NCI-H2196 (cell line): Measurements from ENCODE around the gene GLA.

ENCODE experiments used
- DNase-seq: peaks from one replicate; lab custom pipeline; 2025; ENCODE audit not compliant: unreplicated experiment; lab: John Stamatoyannopoulos, UW

Gene GLA

DNA sequence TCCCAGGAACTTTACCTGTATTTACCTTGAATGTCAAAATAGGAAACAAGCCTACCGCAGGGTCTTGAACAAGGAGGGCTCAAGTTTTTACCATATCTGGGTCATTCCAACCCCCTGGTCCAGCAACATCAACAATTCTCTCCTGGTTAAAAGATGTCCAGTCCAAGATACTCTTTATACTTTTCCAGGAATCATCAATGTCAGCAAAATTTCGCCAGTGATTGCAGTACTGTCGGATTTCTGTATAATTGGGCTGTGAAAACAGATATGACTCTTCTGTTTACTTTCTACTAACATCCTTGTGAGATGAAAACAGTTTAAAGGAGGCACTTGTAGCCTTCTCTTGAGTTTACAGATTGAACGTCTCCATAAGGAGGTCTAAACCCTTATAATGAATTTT is 9.0 kb downstream of the GLA start:
- DNase-seq = no peak

DNA sequence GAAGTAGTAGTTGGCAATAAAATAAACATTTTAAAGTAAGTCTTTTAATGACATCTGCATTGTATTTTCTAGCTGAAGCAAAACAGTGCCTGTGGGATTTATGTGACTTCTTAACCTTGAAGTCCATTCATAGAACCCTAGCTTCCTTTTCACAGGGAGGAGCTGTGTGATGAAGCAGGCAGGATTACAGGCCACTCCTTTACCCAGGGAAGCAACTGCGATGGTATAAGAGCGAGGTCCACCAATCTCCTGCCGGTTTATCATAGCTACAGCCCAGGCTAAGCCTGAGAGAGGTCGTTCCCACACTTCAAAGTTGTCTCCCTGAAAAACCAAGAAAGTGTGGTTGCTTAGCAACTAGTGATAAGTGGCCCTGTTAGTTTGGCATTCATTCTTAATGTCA is 9.9 kb downstream of the GLA start:
- no peak for DNase-seq

DNA sequence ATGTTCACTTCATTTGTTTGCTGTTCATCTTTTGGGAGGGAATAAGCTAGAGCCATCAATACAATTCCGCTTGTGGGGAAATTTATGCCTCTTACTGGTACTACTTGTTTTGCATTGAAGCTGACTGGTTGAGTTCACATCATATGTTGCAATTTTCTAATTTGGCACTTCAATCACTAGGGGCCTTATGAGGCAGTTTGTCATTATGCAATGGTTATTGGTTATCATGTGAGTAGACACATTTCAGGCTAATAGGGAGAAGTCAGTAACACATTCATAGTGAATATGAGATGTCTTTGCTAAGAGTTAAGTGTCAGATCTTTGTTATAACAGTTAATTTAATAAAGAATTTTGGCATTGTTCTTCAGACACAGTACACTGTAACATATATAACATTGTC is 11.9 kb downstream of the GLA start:
- no peak for DNase-seq

DNA sequence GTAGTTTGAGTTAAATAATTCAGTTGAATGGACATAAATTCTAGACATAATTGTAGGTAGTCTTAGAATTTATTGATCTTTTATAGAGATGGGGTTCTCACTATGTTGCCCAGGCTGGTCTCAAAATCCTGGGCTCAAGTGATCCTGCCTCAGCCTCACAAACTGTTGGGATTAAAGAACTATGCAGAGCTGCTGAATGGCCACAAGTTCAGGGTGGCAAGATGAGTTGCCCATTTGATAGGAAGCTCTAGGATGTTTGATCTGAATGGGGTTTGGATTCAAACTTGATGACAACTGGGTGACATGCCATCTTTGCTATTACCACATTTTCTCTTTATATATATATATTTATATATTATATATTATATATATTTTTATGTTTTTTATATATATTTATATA is 13.4 kb downstream of the GLA start:
- no peak for DNase-seq

DNA sequence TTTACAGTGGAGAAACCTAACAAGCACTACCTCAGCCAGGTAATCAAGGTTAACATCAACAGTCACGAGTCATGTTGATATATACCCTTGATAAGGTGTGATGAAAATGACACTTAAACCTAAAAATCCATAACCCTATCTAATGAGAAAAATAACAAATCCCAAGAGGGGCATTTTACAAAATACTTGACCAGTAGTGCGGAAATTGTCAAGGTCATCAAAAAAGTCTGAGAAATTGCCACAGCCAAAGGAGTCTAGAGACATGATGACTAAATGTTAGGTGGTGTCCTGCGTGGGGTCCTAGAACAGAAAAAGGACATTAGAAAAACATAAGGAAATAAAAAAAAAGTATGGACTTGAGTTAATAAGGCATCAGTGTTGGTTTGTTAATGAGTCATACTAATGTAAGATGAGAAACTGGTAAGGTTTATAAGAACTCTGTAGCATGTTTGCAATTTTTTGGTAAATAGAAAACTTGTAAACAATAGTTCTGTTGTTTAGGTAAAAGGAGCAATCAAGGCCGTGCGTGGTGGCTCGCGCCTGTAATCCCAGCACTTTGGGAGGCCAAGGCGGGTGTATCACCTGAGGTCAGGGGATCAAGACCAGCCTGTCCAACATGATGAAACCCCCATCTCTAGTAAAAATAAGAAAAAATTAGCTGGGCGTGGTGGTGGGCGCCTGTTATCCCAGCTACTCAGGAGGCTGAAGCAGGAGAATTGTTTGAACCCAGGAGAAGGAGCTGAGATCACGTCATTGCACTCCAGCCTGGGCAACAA is 14.0 kb downstream of the GLA start:
- DNase-seq = no peak

DNA sequence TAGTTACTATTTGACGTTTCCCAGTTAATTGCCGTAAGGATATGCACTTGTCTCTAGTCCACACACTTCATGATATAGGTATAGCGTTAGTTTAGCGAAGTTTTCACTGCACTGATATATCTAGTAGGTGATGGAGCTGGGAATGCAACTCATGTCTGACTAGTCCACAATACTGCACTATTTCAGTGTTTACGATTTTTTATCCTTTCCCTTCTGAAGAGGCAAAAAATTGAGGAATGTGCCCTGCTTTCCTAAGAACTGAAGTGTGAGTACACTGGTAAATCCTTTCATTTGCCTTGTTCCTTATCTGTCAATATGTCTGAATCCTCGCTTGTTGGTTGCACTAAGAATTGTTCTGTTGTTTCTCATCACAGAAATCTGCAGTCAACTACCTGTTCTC is 15.9 kb downstream of the GLA start:
- no peak for DNase-seq

DNA sequence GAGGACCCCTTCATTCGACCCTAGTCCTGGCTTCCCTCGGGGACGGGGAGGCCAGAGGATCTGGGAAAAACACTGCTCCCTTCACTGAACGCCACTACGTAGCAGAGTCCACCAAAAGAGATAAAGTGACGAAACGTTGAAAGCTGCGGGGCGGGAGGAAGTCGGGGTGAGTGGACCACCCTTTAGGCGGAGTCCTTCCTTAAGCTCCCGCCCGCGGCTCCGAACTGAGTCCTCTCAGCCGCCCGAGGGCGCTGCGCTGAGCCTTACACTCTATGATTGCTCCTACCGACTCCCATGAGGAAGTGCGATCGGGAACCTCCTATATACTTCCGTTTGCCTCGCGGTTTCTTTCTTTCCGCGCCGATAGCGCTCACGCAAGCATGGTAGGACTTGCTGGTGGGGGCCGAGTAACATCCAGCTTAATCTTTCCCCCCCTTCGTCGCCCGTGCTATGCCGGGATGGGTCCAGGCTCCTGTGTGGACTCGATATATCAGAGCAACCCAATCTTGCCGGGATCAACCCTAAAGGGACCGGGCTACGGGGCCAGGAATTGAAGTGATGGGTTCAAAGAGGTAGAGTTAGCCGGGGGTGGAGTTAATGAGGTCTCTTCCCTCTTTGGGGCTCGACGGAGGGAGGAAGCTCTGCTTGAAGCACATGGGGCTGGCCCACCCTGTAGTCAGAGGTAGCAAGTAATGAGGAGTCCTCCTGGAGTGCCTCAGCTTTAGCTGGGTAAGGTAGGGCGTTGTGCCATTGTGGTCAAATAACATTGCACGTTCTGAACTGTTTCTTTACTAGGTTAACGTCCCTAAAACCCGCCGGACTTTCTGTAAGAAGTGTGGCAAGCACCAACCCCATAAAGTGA is 16.8 kb downstream of the GLA start, which contains the start of gene RPL36A:
TSS of gene RPL36A (plus strand) at position 348 of the 862 bp plus-strand sequence. CDS start at position 381, 33 bp downstream.
- peak; percentile 82 for DNase-seq

DNA sequence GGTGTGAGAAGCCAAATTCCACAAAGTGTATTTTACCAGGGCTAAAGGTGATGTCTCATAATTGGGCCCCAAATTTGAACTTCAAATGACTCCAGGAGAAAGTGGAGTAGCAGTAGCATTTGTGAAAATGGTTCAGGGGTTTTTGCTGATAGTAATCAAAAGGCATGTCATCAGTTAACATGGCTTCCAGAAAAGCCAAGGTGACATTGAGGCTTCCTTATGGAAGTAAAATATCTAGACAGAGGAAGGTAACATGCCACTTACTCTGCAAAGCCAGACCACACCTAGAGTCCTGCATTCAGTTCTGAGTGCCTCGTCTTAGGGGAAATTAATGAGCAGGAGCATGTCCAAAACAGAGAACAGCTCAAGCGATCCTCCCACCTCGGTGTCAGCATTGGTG is 19.1 kb downstream of the GLA start:
- no peak for DNase-seq

DNA sequence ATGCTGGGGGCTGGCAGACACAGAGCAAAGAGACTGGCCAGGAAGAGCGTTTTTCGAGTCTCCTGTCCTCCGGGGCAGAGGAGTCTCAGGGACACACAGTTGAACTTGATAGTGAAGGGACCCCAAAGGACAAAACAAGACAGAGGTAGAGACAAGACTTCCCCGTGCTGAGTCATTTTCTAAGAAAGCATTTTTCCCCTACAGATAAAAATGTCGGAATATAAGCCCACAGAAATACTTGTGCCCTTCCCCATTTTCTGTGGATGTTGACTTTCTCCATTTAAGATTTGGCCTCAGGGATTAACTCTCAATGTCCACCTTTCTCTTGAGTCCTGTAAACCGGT is 21.2 kb downstream of the GLA start:
- DNase-seq = no peak

DNA sequence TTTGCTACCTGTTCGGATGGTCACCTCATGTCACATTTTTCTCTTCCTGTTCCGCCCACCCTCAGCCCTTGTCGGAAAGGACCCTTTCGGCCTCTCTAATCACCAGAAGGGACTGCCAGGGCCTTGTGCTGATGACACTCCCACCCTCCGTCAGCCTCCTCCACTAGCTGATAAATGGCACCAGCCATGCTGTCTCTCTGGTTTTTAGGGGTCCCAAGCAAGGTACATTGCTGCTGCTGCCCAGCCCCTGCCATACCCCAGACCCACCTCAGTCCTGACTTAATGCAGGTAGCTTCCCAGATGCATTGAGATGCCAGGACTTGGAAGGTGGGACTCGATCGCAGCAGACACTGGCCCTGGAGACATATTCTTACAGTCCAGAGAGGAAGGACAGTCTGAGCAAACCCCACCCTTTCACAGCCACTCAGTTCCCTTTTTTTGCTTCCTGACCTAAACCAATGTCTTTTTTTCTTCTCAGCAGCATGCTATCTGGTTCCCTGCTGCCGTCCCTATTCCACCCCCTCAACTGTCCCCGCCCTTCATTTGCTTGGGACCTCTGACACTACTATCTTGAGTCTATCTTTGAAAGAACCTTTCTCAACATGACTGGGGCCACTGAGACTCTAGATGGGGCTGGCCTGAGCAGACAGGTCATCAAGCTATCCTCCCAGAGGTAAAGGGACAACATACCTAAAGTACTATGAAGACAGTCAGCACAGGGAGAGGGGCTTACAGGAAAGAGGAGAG is 21.8 kb downstream of the GLA start, which contains the start of gene BTK:
TSS of gene BTK (minus strand) at position 397 of the 747 bp plus-strand sequence. CDS start 10,907 bp downstream, outside the sequence.
- DNase-seq = no peak

DNA sequence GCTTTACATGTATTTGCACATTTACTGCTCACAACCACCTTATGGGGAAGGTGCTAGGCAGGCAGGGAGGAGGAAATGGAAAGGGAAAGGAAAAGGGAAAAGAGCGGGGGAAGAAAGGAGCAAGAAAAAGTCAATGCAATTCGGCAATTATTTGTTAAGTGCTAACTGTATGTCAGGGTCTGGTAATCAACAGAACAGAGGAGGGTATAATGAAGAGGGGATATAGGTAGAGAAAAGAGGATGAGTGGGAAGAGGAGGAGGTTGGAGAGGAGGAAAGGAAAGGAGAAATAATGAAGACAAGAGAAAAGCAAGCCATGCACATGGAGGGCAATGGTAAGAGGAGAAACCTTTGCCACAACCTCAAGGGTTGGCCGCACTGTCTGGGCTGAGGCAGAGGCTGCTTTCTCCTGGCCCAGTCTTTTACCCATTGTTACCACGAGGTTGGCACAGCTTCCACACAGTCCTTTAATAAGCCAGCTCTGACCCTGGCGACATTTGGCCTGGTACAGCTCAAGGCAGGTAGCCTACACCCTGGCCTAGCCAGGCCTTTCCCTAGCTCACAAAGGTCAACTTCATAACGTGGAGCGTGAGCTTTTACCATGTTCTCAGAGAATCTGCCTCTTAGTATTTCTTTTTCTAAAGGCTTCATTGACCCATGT is 22.6 kb downstream of the GLA start:
- no peak for DNase-seq

DNA sequence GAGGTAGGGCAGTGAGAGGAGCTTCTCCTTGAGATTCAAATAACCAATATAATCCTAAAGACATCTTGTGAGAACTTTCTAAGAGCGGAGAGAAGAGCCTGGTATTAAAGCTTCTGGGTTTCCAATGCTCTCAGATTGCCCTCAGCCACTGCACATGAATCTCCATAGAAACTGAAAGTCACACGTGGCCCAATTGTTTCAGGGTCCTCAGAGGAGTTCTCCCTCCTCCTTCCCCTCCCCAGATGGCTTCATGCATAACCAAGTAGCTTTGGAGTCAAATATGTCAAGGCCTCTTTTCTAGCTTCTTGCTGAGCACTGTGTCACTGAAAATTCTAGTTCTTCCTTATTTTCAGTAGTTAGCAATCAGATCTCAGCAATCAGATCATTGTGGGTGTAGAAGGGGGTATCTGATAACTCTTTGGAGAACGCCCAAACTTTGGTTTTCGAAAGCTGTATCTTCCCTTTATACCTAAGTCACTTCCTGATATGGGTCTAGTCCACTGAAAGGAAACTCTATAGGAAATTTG is 24.0 kb downstream of the GLA start:
- no peak for DNase-seq

DNA sequence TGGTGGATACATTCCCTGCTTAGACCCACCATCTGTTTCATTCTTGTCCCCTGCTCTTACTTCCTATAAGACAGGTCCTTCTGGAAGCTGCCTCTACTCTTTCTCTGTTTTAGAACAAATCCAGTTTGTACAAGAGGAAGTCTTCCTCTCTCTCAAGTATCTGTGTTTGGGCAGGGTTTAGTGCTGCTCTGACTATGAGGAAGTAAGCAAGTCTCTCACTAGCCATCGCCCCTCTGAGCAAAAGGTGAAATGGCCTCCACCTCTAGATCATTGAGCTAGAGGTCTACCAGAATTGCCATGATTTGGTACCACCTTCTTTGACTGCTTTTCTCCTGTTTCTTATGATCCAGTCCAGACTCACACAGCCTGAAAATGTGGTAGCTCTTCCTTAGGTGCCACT is 30.2 kb downstream of the GLA start:
- DNase-seq = no peak

DNA sequence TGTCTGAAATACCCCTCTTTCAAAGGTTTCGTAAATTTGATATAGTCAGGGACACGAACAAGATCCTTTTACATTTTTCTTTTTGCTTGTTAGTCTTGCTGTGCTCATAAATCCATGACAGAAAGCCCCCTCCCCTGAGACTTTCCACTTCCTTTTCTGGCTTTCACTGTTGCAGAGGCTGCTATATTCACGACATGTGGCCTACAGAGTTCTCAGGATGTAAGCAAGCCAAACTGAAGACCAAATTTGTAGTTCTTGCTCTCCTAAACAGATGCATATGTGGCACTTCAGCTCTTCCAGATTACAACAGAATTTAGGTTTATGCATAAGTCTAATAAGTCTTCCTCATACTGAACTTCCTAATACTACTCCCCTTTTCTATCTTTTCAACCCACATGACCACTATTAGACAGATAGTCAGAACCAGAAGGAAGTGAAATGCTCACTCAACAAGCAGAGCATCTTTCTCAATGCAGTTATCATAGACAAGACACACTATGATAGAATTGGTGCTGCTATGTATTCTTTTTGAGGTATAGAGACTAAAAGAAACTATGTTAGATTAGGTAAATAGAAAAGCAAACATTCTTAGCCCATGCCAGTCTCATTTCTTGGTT is 36.7 kb downstream of the GLA start:
- DNase-seq = no peak

DNA sequence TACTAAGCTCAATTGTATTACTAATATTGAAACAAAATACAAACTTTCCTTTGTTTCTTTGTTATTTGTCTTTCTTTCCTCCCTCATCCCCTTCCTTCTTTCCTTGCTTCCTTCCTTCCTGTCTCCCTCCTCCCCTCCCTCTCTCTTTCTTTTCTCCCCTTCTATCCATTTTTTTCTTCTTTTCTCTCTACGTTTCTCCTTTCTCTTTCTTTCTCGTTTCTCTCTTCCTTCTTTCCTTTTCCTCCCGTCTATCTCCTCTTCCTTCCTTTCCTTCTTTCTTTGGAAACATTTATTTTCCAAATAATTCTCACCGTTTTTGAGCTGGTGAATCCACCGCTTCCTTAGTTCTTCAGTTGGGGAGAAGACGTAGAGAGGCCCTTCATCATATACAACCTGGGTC is 38.0 kb downstream of the GLA start:
- DNase-seq = no peak

DNA sequence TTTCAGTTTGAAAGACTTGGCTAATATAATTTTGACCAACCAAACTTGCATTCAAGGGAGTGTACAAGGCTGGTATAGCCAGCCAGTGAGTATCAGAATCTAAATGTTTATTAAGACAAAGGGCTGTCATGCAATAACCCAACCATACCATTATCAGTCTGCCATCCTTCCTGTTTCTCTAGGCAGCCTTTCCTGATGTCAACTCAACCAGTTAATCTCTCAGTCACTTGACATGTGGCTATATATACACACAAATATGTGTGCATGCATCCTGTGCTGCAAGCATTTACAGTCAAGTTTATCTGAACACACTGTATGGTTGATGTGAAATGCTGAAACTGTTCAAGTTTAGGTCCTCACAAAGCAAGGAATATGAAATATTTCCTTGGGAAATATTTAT is 38.9 kb downstream of the GLA start:
- DNase-seq = no peak

DNA sequence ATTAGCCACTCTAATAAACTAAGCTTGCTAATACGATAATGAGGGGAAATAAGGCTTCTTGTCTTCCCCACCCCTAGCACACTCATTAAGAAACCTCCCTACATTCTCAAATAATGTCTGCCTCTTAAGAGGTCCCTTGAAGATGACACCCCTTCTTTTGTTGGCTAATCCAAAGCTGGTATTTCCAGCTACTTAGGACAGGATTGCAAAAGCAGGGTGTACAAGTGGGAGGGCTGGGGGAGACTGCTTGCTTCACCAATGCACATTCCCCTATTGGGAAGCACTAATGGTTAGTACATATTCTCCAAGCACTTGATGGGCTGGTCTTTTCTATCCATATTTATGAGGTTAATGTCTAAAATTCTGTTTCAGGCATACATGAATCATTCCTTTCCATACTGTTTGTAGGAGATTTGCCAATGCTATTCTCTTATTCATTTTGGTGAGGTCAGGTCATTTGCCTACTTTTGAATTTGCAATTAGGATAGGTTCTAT is 42.4 kb downstream of the GLA start:
- DNase-seq = no peak

DNA sequence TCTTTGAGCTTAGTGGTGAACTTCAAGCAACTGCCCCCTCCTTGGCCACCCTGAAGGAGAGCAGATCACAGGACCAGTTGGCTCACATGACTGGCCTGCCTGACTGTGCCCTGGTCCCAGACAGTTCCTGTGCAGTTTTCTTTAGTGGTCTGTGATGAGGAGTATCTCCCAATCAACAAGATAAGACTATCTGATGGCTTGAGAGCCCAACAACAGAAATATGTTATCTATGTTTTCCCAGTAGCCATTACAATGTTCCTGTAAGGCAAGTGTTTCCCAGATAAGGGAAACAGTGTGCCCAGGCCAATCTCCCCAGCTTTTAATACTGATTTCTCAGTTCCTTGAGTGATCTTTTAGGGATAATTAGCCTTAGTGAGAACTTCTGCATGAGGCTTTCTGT is 45.0 kb downstream of the GLA start:
- DNase-seq = no peak

DNA sequence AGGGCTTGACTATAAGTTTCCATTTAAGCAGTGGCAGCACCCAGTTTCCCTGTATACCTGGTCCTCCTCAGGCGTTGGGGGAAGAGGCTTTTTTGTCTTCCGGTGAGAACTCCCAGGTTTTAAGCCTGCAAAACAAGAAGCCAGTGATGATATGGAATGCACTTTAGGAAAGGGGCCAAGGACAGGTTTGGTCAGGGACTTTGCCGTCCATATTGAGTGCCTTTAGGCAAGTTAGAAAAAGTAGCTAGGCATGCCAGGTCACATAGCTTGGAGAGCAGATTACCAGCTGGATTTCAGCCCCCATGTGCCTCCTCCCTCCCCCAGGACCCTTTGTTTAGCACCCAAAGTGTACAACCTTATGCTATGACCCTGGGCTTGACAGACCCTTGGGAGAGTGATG is 45.6 kb downstream of the GLA start:
- DNase-seq = no peak

DNA sequence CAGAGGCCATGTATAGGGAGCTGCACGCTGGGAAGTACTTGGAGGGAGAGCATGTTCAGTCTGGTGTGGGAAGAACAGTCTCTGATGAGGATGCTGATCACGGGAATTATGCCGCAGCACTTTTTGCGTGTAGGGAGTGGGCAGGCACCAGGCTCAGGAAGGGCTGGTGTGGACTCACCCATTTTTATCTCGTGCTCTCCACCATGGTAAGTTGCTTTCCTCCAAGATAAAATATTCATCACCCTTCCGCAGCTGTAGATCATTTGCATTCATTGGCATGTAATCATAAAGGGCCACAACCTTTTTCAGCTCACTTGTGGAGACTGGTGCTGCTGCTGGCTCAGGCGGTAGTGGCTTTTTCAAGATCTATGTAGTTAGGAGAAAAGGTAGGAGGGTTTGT is 47.3 kb downstream of the GLA start:
- no peak for DNase-seq
